K562 (cell line): ENCODE measurements around the gene SEMA6C. TPM values are rescaled to one million over a fixed set of nuclear protein-coding genes. Genes with fewer than 3 reads are reported as not detected.
A peak's percentile ranks its signal among the peaks of the same experiment; 100 is the strongest.

Experiments
- KAT2B ChIP-seq: IDR thresholded peaks from one replicate; pipeline ENCODE4 v1.6.1; 2012; ENCODE audit warnings: low read depth, mild to moderate bottlenecking, control low read depth, inconsistent platforms, low read length, moderate library complexity
- KLF10 ChIP-seq: fragments of 250-450 bp; sonication (Bioruptor Pico); IDR thresholded peaks from 2 replicates; pipeline ENCODE4 v1.6.1; 2021; ENCODE audit warnings: matching md5 sums
- MEF2A ChIP-seq: IDR thresholded peaks from 2 replicates; pipeline ENCODE4 v1.6.1; 2011; ENCODE audit warnings: low read depth, mild to moderate bottlenecking, low read length, moderate library complexity; ENCODE audit not compliant: control insufficient read depth
- NELFE ChIP-seq: IDR thresholded peaks from 2 replicates; pipeline ENCODE4 v1.6.1; 2011; ENCODE audit warnings: mild to moderate bottlenecking; ENCODE audit not compliant: insufficient read depth, insufficient read length
- YBX1 ChIP-seq: fragments of 450-650 bp; IDR thresholded peaks from 2 replicates; pipeline ENCODE4 v1.7.1; 2016; ENCODE audit warnings: mild to moderate bottlenecking
- polyA plus RNA-seq, 8 experiments: library from polyadenylated mRNA; depleted of rRNA in 4 of 8; stranded (reverse) in 5 of 8; unstranded in 3 of 8; fragments of >200 nt; fragmentation: Nextera tagmentation in 2 of 8; fragmentation: Illumina TruSeq in 1 of 8; extraction: Ambion mirVana in 2 of 8; extraction: Trizol in 1 of 8; gene quantifications; 2 replicates each; pipeline versions ENCODE4 v1.2.1 to v1.2.3, GENCODE V29; 2011 to 2014; ENCODE audit warnings: inconsistent platforms in 1 of 8, missing spikeins in 1 of 8
- total RNA-seq, 7 experiments: library from RNA; depleted of rRNA in 6 of 7; stranded (reverse); fragments of >200 nt in 6 of 7; fragmentation: Illumina TruSeq in 2 of 7; extraction: Trizol in 2 of 7; gene quantifications; 2 replicates each; pipeline versions ENCODE4 v1.2.1 to v1.2.3, GENCODE V29; 2011 to 2021; ENCODE audit warnings: low replicate concordance in 1 of 7
- TF ChIP-seq, protein P1 (sequence below), 2 experiments: IDR thresholded peaks in 1 of 2; conservative IDR thresholded peaks in 1 of 2; 2 replicates each; pipeline ENCODE4 v1.6.1; 2016; ENCODE audit warnings: low read depth in 2 of 2, mild to moderate bottlenecking in 1 of 2, missing compliant biosample characterization in 1 of 2, missing genetic modification characterization in 1 of 2, moderate library complexity in 1 of 2
- TF ChIP-seq, protein P2 (sequence below): sonication (generic); formaldehyde crosslinking; IDR thresholded peaks from 2 replicates; pipeline ENCODE4 v1.8.1; 2023; ENCODE audit warnings: mild to moderate bottlenecking, missing genetic modification reagents
- TF ChIP-seq, protein P3 (sequence below), 3 experiments: IDR thresholded peaks in 2 of 3; conservative IDR thresholded peaks in 1 of 3; 2 replicates each; pipeline ENCODE4 v1.5.1; 2011 to 2012; ENCODE audit warnings: low read length in 3 of 3, mild to moderate bottlenecking in 3 of 3, control low read depth in 2 of 3, improper control_type of control experiment in 1 of 3, inconsistent platforms in 1 of 3, low read depth in 1 of 3, mixed read lengths in 1 of 3, moderate library complexity in 1 of 3; ENCODE audit not compliant: insufficient read depth in 2 of 3
- TF ChIP-seq, protein P4 (sequence below): fragments of 450-650 bp; IDR thresholded peaks from 2 replicates; pipeline ENCODE4 v1.7.1; 2018; ENCODE audit warnings: mild to moderate bottlenecking, low read depth; ENCODE audit not compliant: partially characterized antibody

The SEMA6C gene
- total and polyA plus RNA-seq, 9 of the 15 experiments (the other 6 are each of a cell fraction or from before 2014, with no cell fraction given): 0.03 to 4.6 (median 0.95) TPM

DNA sequence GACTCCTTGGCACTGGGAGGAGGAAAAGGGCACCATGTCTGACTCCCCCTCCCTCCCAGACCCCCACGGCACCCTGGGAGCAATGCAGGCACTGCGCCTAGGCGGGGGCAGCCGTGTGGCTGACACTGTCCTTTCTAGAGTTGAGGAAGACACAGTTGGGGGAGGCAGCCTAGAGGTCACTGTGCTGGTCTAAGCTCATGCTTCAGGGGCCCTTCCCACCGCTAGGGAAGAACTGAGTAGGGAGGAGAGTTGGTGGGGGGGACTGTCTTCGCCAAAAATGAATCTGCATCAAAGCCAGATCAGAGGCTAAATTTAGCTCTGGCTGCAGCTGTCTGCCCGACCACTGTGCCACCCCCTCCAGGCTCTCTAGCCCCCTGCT, 3.4 kb downstream of the SEMA6C start (continued):
- TF ChIP-seq NELFE: no peak
- TF ChIP-seq, protein P1, sequence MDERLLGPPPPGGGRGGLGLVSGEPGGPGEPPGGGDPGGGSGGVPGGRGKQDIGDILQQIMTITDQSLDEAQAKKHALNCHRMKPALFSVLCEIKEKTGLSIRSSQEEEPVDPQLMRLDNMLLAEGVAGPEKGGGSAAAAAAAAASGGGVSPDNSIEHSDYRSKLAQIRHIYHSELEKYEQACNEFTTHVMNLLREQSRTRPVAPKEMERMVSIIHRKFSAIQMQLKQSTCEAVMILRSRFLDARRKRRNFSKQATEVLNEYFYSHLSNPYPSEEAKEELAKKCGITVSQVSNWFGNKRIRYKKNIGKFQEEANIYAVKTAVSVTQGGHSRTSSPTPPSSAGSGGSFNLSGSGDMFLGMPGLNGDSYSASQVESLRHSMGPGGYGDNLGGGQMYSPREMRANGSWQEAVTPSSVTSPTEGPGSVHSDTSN (CRISPR knock-in tag; IDR thresholded peaks at IDR 0.05; ENCODE audit: low read depth): no peak
- TF ChIP-seq, protein P1 (tag; conservative IDR thresholded peaks at IDR 0.05; ENCODE audit: low read depth): no peak
- TF ChIP-seq, protein P2, sequence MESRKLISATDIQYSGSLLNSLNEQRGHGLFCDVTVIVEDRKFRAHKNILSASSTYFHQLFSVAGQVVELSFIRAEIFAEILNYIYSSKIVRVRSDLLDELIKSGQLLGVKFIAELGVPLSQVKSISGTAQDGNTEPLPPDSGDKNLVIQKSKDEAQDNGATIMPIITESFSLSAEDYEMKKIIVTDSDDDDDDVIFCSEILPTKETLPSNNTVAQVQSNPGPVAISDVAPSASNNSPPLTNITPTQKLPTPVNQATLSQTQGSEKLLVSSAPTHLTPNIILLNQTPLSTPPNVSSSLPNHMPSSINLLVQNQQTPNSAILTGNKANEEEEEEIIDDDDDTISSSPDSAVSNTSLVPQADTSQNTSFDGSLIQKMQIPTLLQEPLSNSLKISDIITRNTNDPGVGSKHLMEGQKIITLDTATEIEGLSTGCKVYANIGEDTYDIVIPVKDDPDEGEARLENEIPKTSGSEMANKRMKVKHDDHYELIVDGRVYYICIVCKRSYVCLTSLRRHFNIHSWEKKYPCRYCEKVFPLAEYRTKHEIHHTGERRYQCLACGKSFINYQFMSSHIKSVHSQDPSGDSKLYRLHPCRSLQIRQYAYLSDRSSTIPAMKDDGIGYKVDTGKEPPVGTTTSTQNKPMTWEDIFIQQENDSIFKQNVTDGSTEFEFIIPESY (CRISPR knock-in tag): 0 out of 2 replicates have a peak, but pooled peaks have one; percentile 56
- TF ChIP-seq MEF2A: peak; percentile 10; the same call in 1 of the 2 replicates
- TF ChIP-seq YBX1: no peak
- TF ChIP-seq, protein P3, sequence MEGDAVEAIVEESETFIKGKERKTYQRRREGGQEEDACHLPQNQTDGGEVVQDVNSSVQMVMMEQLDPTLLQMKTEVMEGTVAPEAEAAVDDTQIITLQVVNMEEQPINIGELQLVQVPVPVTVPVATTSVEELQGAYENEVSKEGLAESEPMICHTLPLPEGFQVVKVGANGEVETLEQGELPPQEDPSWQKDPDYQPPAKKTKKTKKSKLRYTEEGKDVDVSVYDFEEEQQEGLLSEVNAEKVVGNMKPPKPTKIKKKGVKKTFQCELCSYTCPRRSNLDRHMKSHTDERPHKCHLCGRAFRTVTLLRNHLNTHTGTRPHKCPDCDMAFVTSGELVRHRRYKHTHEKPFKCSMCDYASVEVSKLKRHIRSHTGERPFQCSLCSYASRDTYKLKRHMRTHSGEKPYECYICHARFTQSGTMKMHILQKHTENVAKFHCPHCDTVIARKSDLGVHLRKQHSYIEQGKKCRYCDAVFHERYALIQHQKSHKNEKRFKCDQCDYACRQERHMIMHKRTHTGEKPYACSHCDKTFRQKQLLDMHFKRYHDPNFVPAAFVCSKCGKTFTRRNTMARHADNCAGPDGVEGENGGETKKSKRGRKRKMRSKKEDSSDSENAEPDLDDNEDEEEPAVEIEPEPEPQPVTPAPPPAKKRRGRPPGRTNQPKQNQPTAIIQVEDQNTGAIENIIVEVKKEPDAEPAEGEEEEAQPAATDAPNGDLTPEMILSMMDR (IDR thresholded peaks at IDR 0.05 in 2 of 3, conservative IDR thresholded peaks at IDR 0.05 in 1 of 3; ENCODE audit: insufficient read depth in 2 of 3, low read depth in 1 of 3, low read length in 3 of 3): peak in 1 of 3 experiments; percentile 44; a peak in 2 of 6 replicates
- TF ChIP-seq, protein P4, sequence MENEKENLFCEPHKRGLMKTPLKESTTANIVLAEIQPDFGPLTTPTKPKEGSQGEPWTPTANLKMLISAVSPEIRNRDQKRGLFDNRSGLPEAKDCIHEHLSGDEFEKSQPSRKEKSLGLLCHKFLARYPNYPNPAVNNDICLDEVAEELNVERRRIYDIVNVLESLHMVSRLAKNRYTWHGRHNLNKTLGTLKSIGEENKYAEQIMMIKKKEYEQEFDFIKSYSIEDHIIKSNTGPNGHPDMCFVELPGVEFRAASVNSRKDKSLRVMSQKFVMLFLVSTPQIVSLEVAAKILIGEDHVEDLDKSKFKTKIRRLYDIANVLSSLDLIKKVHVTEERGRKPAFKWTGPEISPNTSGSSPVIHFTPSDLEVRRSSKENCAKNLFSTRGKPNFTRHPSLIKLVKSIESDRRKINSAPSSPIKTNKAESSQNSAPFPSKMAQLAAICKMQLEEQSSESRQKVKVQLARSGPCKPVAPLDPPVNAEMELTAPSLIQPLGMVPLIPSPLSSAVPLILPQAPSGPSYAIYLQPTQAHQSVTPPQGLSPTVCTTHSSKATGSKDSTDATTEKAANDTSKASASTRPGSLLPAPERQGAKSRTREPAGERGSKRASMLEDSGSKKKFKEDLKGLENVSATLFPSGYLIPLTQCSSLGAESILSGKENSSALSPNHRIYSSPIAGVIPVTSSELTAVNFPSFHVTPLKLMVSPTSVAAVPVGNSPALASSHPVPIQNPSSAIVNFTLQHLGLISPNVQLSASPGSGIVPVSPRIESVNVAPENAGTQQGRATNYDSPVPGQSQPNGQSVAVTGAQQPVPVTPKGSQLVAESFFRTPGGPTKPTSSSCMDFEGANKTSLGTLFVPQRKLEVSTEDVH: no peak
- TF ChIP-seq KAT2B: no peak
- no peak for TF ChIP-seq KLF10 (CRISPR knock-in tag)
